K562 (cell line): ENCODE results near the gene RFT1.

ENCODE experiments used
- ARID4B ChIP-seq: sonication (generic); formaldehyde crosslinking; IDR thresholded peaks from 2 replicates; pipeline ENCODE4 v1.8.0; 2022; ENCODE audit warnings: mild to moderate bottlenecking, missing genetic modification reagents
- ATF1 ChIP-seq, 2 experiments: fragments of 450-650 bp in 1 of 2; IDR thresholded peaks; 2 replicates each; pipeline ENCODE4 v1.6.1; 2016; ENCODE audit warnings: missing compliant biosample characterization in 1 of 2, missing genetic modification characterization in 1 of 2
- CHD2 ChIP-seq: IDR thresholded peaks from 2 replicates; pipeline ENCODE4 v1.6.1; 2011; ENCODE audit warnings: low read depth, low read length
- CTCF ChIP-seq, 3 experiments: IDR thresholded peaks in 2 of 3; conservative IDR thresholded peaks in 1 of 3; 2 replicates each; pipeline ENCODE4 v1.5.1; 2011 to 2012; ENCODE audit warnings: low read length in 3 of 3, mild to moderate bottlenecking in 3 of 3, control low read depth in 2 of 3, improper control_type of control experiment in 1 of 3, inconsistent platforms in 1 of 3, low read depth in 1 of 3, mixed read lengths in 1 of 3, moderate library complexity in 1 of 3; ENCODE audit not compliant: insufficient read depth in 2 of 3
- EZH2 ChIP-seq: IDR thresholded peaks from 2 replicates; pipeline ENCODE4 v1.6.1; 2012; ENCODE audit warnings: low read depth, mild to moderate bottlenecking, inconsistent platforms, low read length, borderline replicate concordance
- JUN ChIP-seq, 2 experiments: sonication (generic) in 1 of 2; formaldehyde crosslinking in 1 of 2; IDR thresholded peaks; 2 replicates each; pipeline versions ENCODE4 v1.6.1 to v1.8.0; 2012 to 2022; ENCODE audit warnings: borderline replicate concordance in 2 of 2, mild to moderate bottlenecking in 2 of 2, improper control_type of control experiment in 1 of 2, low read depth in 1 of 2, low read length in 1 of 2, missing genetic modification reagents in 1 of 2
- PHF8 ChIP-seq: fragments of 200-600 bp; sonication (generic); IDR thresholded peaks from 2 replicates; pipeline ENCODE4 v1.6.1; 2012; ENCODE audit warnings: mixed run types, mild to moderate bottlenecking, inconsistent platforms, low read length, moderate library complexity, borderline replicate concordance
- POLR2A ChIP-seq: fragments of 450-650 bp; conservative IDR thresholded peaks from 2 replicates; pipeline ENCODE4 v1.6.1; 2016
- POU5F1 ChIP-seq: fragments of 150-350 bp; IDR thresholded peaks from 2 replicates; pipeline ENCODE4 v1.6.1; 2014; ENCODE audit warnings: borderline replicate concordance, low read length, low read depth, mild to moderate bottlenecking; ENCODE audit not compliant: partially characterized antibody
- SMARCA4 ChIP-seq: fragments of 450-650 bp; IDR thresholded peaks from 2 replicates; pipeline ENCODE4 v1.6.1; 2016
- SMC3 ChIP-seq: conservative IDR thresholded peaks from 2 replicates; pipeline ENCODE4 v1.6.1; 2011; ENCODE audit warnings: low read depth, low read length, improper control_type of control experiment; ENCODE audit not compliant: insufficient read depth
- THAP12 ChIP-seq: fragments of 250-450 bp; sonication (Bioruptor Pico); IDR thresholded peaks from 2 replicates; pipeline ENCODE4 v1.9.0; 2021; ENCODE audit warnings: mild to moderate bottlenecking, inconsistent platforms
- ZNF146 ChIP-seq: IDR thresholded peaks from one replicate; pipeline ENCODE4 v1.6.1; 2018; ENCODE audit warnings: missing compliant biosample characterization; ENCODE audit not compliant: unreplicated experiment
- ZNF609 ChIP-seq: sonication (generic); formaldehyde crosslinking; IDR thresholded peaks from 2 replicates; pipeline ENCODE4 v1.8.1; 2023; ENCODE audit warnings: missing genetic modification reagents, mild to moderate bottlenecking, borderline replicate concordance

GRCh38 chr3:53179580-53179979 lies 49.3 kb upstream of the RFT1 start:
- TF ChIP-seq SMC3 (no peak), JUN (IDR thresholded peaks at IDR 0.05; ENCODE audit: borderline replicate concordance, low read depth, low read length) (no peak), JUN (CRISPR knock-in tag; IDR thresholded peaks at IDR 0.05; ENCODE audit: borderline replicate concordance) (no peak), POLR2A (no peak), ZNF609 (no peak), EZH2 (no peak), PHF8 (no peak), CTCF (IDR thresholded peaks at IDR 0.05 in 2 of 3, conservative IDR thresholded peaks at IDR 0.05 in 1 of 3; ENCODE audit: insufficient read depth in 2 of 3, low read depth in 1 of 3, low read length in 3 of 3) (no peak), CHD2 (no peak), ARID4B (CRISPR knock-in tag) (no peak), ATF1 (CRISPR knock-in tag; IDR thresholded peaks at IDR 0.05) (no peak), ATF1 (tag; IDR thresholded peaks at IDR 0.05) (no peak), SMARCA4 (no peak), POU5F1 (no peak), ZNF146 (CRISPR knock-in tag) (no peak), THAP12 (no peak)
